ENCODE measurements around the gene TEDDM1.

- TF ChIP-seq CTCF (IDR thresholded peaks at IDR 0.05) = no peak
- no peak for TF ChIP-seq POLR2A (IDR thresholded peaks at IDR 0.05)
These were observed 13.0 kb upstream of the TEDDM1 start for GRCh38 chr1:182413486-182413885.

Measured in thyroid gland (tissue), 4 donors.